Kidney (tissue), 14 donors: ENCODE results near the gene PNPLA1. TPM values are rescaled to one million over a fixed set of nuclear protein-coding genes. Genes with fewer than 3 reads are reported as not detected.

Experiments used
- DNase-seq, 5 donors: peaks; one replicate each; pipeline ENCODE4 v3.0.0-alpha.2; 2013 to 2020
- FAIRE-seq: peaks from 2 replicates; lab custom pipeline; 2012; peaks lifted over from hg19 to GRCh38; lab: Jason Lieb, UNC
- H3K27ac ChIP-seq, 2 donors: one replicate each; pipeline ENCODE4 v1.7.0; 2013; ENCODE audit warnings: low read depth in 2 of 2, low read length in 2 of 2, inconsistent platforms in 1 of 2
- H3K27me3 ChIP-seq: one replicate; pipeline ENCODE4 v1.7.1; 2013; ENCODE audit warnings: low read length, inconsistent platforms; ENCODE audit not compliant: control insufficient read depth, insufficient read depth
- H3K36me3 ChIP-seq, 3 donors: one replicate each; pipeline versions ENCODE4 v1.7.0 to v1.7.1; 2013; ENCODE audit warnings: low read length in 3 of 3, control low read depth in 1 of 3, inconsistent platforms in 1 of 3; ENCODE audit not compliant: insufficient read depth in 3 of 3, control insufficient read depth in 2 of 3
- H3K4me1 ChIP-seq, 3 donors: one replicate each; pipeline versions ENCODE4 v1.7.0 to v1.7.1; 2013; ENCODE audit warnings: low read length in 3 of 3, inconsistent platforms in 1 of 3, low read depth in 1 of 3; ENCODE audit not compliant: control insufficient read depth in 2 of 3, insufficient read depth in 2 of 3
- H3K4me3 ChIP-seq, 3 donors: one replicate each; pipeline versions ENCODE4 v1.7.0 to v1.8.1; 2013; ENCODE audit warnings: low read length in 3 of 3, control low read depth in 1 of 3, inconsistent platforms in 1 of 3
- H3K9ac ChIP-seq, 3 donors: one replicate each; pipeline versions ENCODE4 v1.7.0 to v1.7.1; 2013; ENCODE audit warnings: low read length in 3 of 3, control low read depth in 1 of 3, inconsistent platforms in 1 of 3
- H3K9me3 ChIP-seq, 3 donors: one replicate each; pipeline versions ENCODE4 v1.7.0 to v1.7.1; 2013; ENCODE audit warnings: low read length in 3 of 3, control low read depth in 1 of 3, inconsistent platforms in 1 of 3; ENCODE audit not compliant: control insufficient read depth in 2 of 3, insufficient read depth in 1 of 3
- CTCF ChIP-seq: IDR thresholded peaks from 3 replicates; pipeline ENCODE4 v1.5.1; 2012; ENCODE audit warnings: mild to moderate bottlenecking, moderate library complexity, borderline replicate concordance; ENCODE audit not compliant: insufficient read depth; ENCODE audit errors: extremely low read depth
- intact Hi-C: fragments of 100-400 bp; cut with DNase I; formaldehyde crosslinking; loops from one replicate; pipeline ENCODE4 v1.11.1; 2022
- polyA plus RNA-seq: library from polyadenylated mRNA; stranded (reverse); fragments of 350-450 nt; fragmentation: Illumina TruSeq; extraction: RNeasy Lipid Tissue Mini Kit (QIAGEN cat#74804); gene quantifications from one replicate; pipeline ENCODE4 v1.2.3, GENCODE V29; 2014; ENCODE audit warnings: low read depth, low replicate concordance; ENCODE audit not compliant: insufficient read depth
- total RNA-seq: library from RNA; stranded (reverse); fragmentation: NEBNext Ultra II Directional; extraction: Animal tissue kit (Norgen Biotek cat#: 25700); gene quantifications from one replicate; pipeline ENCODE4 v1.2.1, GENCODE V29; 2021
- donor health status: control.
- donor health status: control.
- donor health status: control.
- donor health status: control.
- donor health status: control.
- donor health status: DM: yes; HTN: yes; CAD: no.
- donor health status: Normal renal cell carcinoma (clear cell type).

The PNPLA1 gene
- total and polyA plus RNA-seq, 2 donors from 2014 or later = 0.19 to 1.2 TPM

- Histone ChIP-seq H3K4me1 (peaks cover 0 to 3% (median 0%) of the 10 kb centered on the region in 3 donors), H3K4me3 (no peak overlapping the region), H3K27me3 (no peaks in the 10 kb centered on the region), H3K9ac (no peak overlapping the region), H3K27ac (no peak overlapping the region), H3K36me3 (no peaks in the 10 kb centered on the region), H3K9me3 (peaks cover 0 to 4% (median 0%) of the 10 kb centered on the region in 3 donors)
- DNase-seq (no peak), FAIRE-seq (no peak)
- no peak for TF ChIP-seq CTCF
- intact Hi-C loops = no loop called here
These were observed 2.8 kb upstream of the PNPLA1 start for GRCh38 chr6:36266913-36267644.

GRCh38 chr6:36267731-36268477 is 2.0 kb upstream of the PNPLA1 start:
- Histone ChIP-seq H3K27me3 (no peaks in the 10 kb centered on the region), H3K4me3 (no peak overlapping the region), H3K27ac (no peak overlapping the region), H3K36me3 (no peaks in the 10 kb centered on the region), H3K4me1 (peaks cover 0 to 3% (median 0%) of the 10 kb centered on the region in 3 donors), H3K9me3 (peaks cover 0 to 4% (median 0%) of the 10 kb centered on the region in 3 donors), H3K9ac (no peak overlapping the region)
- no peak for TF ChIP-seq CTCF
- intact Hi-C loops = no loop called here
- DNase-seq = no peak
- FAIRE-seq = no peak

GRCh38 chr6:36268478-36269275 is 1.2 kb upstream of the PNPLA1 start:
- H3K9me3 ChIP-seq = peaks cover 0 to 4% (median 0%) of the 10 kb centered on the region in 3 donors
- H3K27ac ChIP-seq = no peak overlapping the region
- H3K4me3 ChIP-seq = no peak overlapping the region
- intact Hi-C loops = no loop called here
- no peaks in the 10 kb centered on the region for H3K27me3 ChIP-seq
- no peak for TF ChIP-seq CTCF
- FAIRE-seq = no peak
- H3K4me1 ChIP-seq = peaks cover 0 to 3% (median 0%) of the 10 kb centered on the region in 3 donors
- DNase-seq = peak in 4 of 5 donors; percentile 32 to 74 (median 40)
- no peak overlapping the region for H3K9ac ChIP-seq
- H3K36me3 ChIP-seq = no peaks in the 10 kb centered on the region
